Karpas-422 (cell line): ENCODE measurements around the gene SLC13A4. TPM values are rescaled to one million over a fixed set of nuclear protein-coding genes. Genes with fewer than 3 reads are reported as not detected.

Experiments
- DNase-seq: peaks from one replicate; pipeline ENCODE4 v3.0.0-alpha.2; 2015
- H2AFZ ChIP-seq: fragments of 200-600 bp; sonication (generic); 2 replicates; pipeline ENCODE4 v1.6.1; 2014; ENCODE audit warnings: antibody characterized with exemption, low read length, mixed read lengths
- H3K27ac ChIP-seq: fragments of 200-600 bp; sonication (generic); 2 replicates; pipeline ENCODE4 v1.5.1; 2014; ENCODE audit warnings: mild to moderate bottlenecking, low read length, moderate library complexity
- H3K27me3 ChIP-seq: fragments of 200-600 bp; sonication (generic); 2 replicates; pipeline ENCODE4 v1.6.1; 2014; ENCODE audit warnings: low read length, mixed read lengths
- H3K36me3 ChIP-seq: fragments of 200-600 bp; sonication (generic); 2 replicates; pipeline ENCODE4 v1.6.1; 2014; ENCODE audit warnings: low read length, mixed read lengths; ENCODE audit not compliant: insufficient read depth
- H3K4me1 ChIP-seq: fragments of 200-600 bp; sonication (generic); 2 replicates; pipeline ENCODE4 v1.6.1; 2014; ENCODE audit warnings: mild to moderate bottlenecking, low read length, mixed read lengths
- H3K4me2 ChIP-seq: fragments of 200-600 bp; sonication (generic); 2 replicates; pipeline ENCODE4 v1.6.1; 2014; ENCODE audit warnings: low read length, low read depth, mild to moderate bottlenecking; ENCODE audit not compliant: poor library complexity, severe bottlenecking
- H3K4me3 ChIP-seq: fragments of 200-600 bp; sonication (generic); 2 replicates; pipeline ENCODE4 v1.5.1; 2014; ENCODE audit warnings: mild to moderate bottlenecking, antibody characterized with exemption, low read length, mixed read lengths
- H3K79me2 ChIP-seq: fragments of 200-600 bp; sonication (generic); 2 replicates; pipeline ENCODE4 v1.6.1; 2014; ENCODE audit warnings: mild to moderate bottlenecking, low read length, mixed read lengths
- H3K9ac ChIP-seq: fragments of 200-600 bp; sonication (generic); 2 replicates; pipeline ENCODE4 v1.6.0; 2014; ENCODE audit warnings: low read length
- H3K9me2 ChIP-seq: fragments of 200-600 bp; sonication (generic), shearing (Covaris generic); replicated peaks from 2 replicates; pipeline ENCODE4 v1.6.0; 2014; ENCODE audit warnings: mild to moderate bottlenecking, low read length, moderate library complexity; ENCODE audit not compliant: insufficient read depth
- H3K9me3 ChIP-seq: fragments of 300-700, 200-600 bp; sonication (generic); 2 replicates; pipeline ENCODE4 v1.6.1; 2014; ENCODE audit warnings: low read length, mixed read lengths
- H4K20me1 ChIP-seq: fragments of 200-600 bp; sonication (generic); 2 replicates; pipeline ENCODE4 v1.6.1; 2014; ENCODE audit warnings: mild to moderate bottlenecking, antibody characterized with exemption, low read length, low read depth; ENCODE audit not compliant: insufficient read depth
- total RNA-seq: library from RNA; depleted of rRNA; stranded (reverse); fragments of >200 nt; shearing (Covaris generic); gene quantifications from 2 replicates; pipeline ENCODE4 v1.2.3, GENCODE V29; 2014; ENCODE audit warnings: low replicate concordance

The SLC13A4 gene
- total RNA-seq, 1 experiment from 2014 or later = not detected

DNA sequence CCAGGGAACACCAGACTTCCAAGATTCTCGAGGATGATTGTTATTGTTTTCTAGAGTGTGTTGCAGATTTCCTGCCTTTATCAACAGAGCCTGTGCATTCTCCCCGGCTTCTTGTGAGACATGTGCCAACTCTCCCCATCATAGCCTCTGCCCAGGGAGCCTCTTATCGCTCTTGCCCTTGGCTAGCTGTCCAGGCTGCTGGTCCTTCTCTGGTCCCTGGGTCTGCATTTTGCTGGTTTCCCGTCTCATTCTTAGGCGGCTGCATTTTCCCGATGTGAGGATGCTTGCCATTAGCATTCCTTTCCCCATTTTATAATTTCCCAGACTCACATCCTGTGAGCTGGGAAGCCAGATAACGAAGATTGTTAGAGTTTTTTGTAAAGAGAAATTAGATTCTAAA, 15.2 kb downstream of the SLC13A4 start:
- Histone ChIP-seq H3K4me3 (no peak overlapping the region), H2AFZ (no peak overlapping the region), H3K79me2 (no peaks in the 10 kb centered on the region), H3K27ac (no peak overlapping the region), H3K27me3 (no peaks in the 10 kb centered on the region), H3K4me1 (no peaks in the 10 kb centered on the region), H3K9ac (no peak overlapping the region), H3K4me2 (no peak overlapping the region), H3K9me2 (no peaks in the 10 kb centered on the region), H3K36me3 (no peaks in the 10 kb centered on the region), H3K9me3 (no peaks in the 10 kb centered on the region), H4K20me1 (no peaks in the 10 kb centered on the region)
- no peak for DNase-seq

DNA sequence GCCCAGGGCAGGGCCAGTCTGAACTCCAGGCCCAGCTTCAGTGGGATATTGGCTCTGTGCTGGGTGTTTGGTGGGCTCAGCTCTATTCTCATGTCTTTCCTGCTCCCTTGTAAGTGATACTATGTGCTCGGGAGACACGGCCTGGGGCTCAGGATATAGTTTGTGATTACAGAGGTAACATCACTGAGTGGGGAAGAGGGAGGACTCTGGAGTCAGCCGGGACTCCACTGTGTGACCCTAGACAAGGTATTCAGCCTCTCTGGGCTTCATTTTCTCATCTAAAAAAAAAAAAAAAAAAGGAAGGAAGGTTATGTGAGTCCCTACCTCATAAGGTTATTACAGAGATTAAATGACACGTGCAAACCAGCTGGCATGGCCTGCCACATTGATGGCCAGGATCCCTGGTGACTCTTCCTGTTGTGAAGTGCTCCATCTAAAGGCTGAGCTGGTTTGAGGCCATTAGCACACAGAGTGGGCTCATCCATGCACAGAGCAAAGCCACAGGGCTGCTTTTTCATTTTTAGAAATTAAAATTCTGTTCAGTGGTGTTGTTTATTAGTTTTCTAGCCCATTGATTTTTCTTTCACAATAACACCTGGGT, 15.7 kb downstream of the SLC13A4 start:
- H3K9me3 ChIP-seq = no peaks in the 10 kb centered on the region
- H2AFZ ChIP-seq = no peak overlapping the region
- H3K27ac ChIP-seq = no peak overlapping the region
- H3K4me2 ChIP-seq = no peak overlapping the region
- H3K4me1 ChIP-seq = no peaks in the 10 kb centered on the region
- H3K9me2 ChIP-seq = no peaks in the 10 kb centered on the region
- DNase-seq = peak; percentile 46
- H3K36me3 ChIP-seq = no peaks in the 10 kb centered on the region
- no peaks in the 10 kb centered on the region for H3K27me3 ChIP-seq
- no peaks in the 10 kb centered on the region for H3K79me2 ChIP-seq
- no peak overlapping the region for H3K4me3 ChIP-seq
- no peaks in the 10 kb centered on the region for H4K20me1 ChIP-seq
- no peak overlapping the region for H3K9ac ChIP-seq

DNA sequence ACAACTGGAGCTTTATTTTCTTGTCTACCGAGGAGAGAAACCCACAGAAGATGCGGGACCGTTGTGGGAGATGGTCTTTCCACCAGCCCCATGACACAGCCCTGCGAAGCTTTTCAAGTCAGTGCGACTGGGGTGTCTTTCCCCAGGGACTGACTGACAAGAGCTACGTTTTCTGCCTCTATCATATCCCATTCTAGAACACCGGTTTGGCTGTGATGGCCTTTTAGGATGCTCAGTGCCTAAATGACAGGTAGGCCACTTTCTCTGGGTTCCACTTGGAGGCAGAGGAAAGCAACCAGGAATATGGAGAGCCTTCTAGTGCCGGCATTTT, 16.9 kb downstream of the SLC13A4 start:
- H3K4me2 ChIP-seq = no peak overlapping the region
- no peaks in the 10 kb centered on the region for H3K4me1 ChIP-seq
- H4K20me1 ChIP-seq = no peaks in the 10 kb centered on the region
- no peaks in the 10 kb centered on the region for H3K27me3 ChIP-seq
- H3K9ac ChIP-seq = no peak overlapping the region
- no peaks in the 10 kb centered on the region for H3K9me2 ChIP-seq
- no peaks in the 10 kb centered on the region for H3K79me2 ChIP-seq
- no peak overlapping the region for H3K27ac ChIP-seq
- no peaks in the 10 kb centered on the region for H3K9me3 ChIP-seq
- H3K36me3 ChIP-seq = no peaks in the 10 kb centered on the region
- H2AFZ ChIP-seq = no peak overlapping the region
- no peak overlapping the region for H3K4me3 ChIP-seq
- DNase-seq = no peak

DNA sequence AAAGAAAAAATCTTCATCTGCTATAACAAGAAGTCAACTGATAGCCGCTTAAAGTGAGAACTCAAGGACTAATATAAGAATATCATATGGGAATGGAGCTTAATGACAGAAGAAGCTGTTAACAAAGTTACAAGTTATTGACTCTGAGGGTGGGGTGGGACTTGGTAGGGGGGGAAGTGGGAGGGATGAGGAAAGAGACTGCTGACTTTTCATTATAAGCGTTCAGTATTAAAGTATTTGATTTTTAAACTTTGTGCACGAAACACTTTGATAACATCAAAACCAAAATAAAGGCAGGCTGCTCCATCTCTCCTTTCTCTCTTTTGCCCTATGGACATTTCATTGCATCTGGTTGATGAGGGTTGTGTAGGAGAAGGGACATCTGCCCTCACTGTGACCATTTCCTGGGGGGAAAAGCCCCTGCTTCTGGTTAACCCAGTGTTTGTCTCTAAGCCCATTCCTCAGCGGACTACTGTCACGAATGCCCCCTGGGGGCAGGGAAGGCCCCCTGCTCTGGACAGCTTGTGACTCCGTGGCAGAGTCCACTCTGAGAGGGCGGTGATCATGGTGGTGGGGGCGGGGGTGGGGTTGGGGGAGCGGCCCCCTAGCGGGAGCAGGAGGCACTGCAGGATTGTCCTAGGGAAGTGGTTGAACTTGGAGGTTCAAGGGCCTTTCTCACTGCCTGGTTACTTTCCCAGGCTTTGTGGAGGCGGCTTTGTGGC, 17.4 kb downstream of the SLC13A4 start:
- Histone ChIP-seq H3K4me3 (no peak overlapping the region), H3K4me2 (no peak overlapping the region), H3K27me3 (no peaks in the 10 kb centered on the region), H3K4me1 (no peaks in the 10 kb centered on the region), H3K9ac (no peak overlapping the region), H3K79me2 (no peaks in the 10 kb centered on the region), H2AFZ (no peak overlapping the region), H4K20me1 (no peaks in the 10 kb centered on the region), H3K27ac (no peak overlapping the region), H3K9me3 (no peaks in the 10 kb centered on the region), H3K9me2 (no peaks in the 10 kb centered on the region), H3K36me3 (no peaks in the 10 kb centered on the region)
- peak; percentile 71 for DNase-seq

DNA sequence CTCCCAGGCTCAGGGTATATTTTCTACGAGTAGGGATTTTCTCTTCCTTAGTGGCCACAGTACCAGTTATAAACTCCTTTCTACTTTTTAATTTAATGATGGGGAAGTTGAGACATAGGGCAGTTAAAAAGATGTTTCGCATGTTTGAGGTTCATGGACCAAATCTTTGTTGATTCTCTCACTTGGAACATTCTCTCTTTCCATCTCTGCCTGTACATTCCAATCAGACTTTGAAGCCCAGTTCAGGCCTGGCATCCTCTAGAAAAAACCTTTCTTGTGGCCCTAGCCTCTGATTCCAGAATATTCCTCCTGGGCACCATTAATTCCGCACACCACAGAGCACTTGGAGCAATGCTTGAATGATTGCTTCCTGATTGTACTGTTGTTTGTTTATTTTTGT, 18.5 kb downstream of the SLC13A4 start:
- no peaks in the 10 kb centered on the region for H3K9me2 ChIP-seq
- no peak overlapping the region for H3K27ac ChIP-seq
- H3K36me3 ChIP-seq = no peaks in the 10 kb centered on the region
- H3K27me3 ChIP-seq = no peaks in the 10 kb centered on the region
- H3K4me2 ChIP-seq = no peak overlapping the region
- H3K4me3 ChIP-seq = no peak overlapping the region
- H3K9ac ChIP-seq = no peak overlapping the region
- no peak overlapping the region for H2AFZ ChIP-seq
- no peaks in the 10 kb centered on the region for H4K20me1 ChIP-seq
- no peaks in the 10 kb centered on the region for H3K4me1 ChIP-seq
- DNase-seq = no peak
- no peaks in the 10 kb centered on the region for H3K79me2 ChIP-seq
- H3K9me3 ChIP-seq = no peaks in the 10 kb centered on the region

DNA sequence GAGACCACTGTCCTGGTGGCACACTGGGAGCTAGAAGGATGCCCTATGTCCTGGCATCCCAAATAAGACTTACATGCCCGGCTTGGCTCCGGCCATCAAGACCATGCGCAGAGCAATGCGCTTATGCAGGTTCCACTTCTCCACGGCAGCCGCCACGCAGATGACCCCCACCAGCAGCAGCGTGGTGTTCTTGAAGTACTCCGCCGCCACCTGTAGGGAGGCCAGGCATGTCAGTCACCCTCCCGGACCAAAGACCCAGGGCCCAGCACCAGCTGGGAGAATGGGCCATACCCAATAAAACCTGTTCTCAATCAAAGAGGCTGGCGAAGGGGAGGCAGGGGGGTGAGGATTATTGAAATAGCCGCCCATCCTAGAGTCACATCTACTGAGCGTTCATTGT, 19.9 kb downstream of the SLC13A4 start:
- H3K4me3 ChIP-seq = no peak overlapping the region
- no peaks in the 10 kb centered on the region for H3K27me3 ChIP-seq
- no peak overlapping the region for H2AFZ ChIP-seq
- H3K79me2 ChIP-seq = no peaks in the 10 kb centered on the region
- H3K4me1 ChIP-seq = no peaks in the 10 kb centered on the region
- H3K27ac ChIP-seq = no peak overlapping the region
- no peaks in the 10 kb centered on the region for H3K9me2 ChIP-seq
- no peak overlapping the region for H3K4me2 ChIP-seq
- no peaks in the 10 kb centered on the region for H3K9me3 ChIP-seq
- H3K9ac ChIP-seq = no peak overlapping the region
- no peaks in the 10 kb centered on the region for H4K20me1 ChIP-seq
- no peak for DNase-seq
- no peaks in the 10 kb centered on the region for H3K36me3 ChIP-seq

DNA sequence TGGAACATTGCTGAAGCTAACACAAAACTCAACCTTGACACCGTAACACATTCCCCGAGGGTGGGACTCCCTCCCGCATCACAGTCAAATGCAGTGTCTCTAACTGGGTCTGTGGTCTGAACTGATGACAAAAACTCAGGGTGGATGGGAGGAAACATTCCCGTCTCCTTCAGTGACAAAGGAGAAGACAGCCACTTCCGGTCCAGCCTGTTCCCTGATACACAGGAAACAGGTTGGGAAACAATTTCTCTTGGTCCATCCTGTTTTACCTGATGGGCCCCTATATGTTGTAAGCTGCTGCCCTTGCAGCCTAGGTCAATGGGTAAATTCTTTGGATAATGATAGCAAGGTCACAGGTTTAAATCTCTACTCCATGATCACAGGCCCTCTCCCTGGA, 20.4 kb downstream of the SLC13A4 start:
- no peaks in the 10 kb centered on the region for H3K36me3 ChIP-seq
- no peaks in the 10 kb centered on the region for H3K9me3 ChIP-seq
- H3K4me2 ChIP-seq = no peak overlapping the region
- H3K79me2 ChIP-seq = no peaks in the 10 kb centered on the region
- no peak for DNase-seq
- no peaks in the 10 kb centered on the region for H3K27me3 ChIP-seq
- H3K27ac ChIP-seq = no peak overlapping the region
- no peaks in the 10 kb centered on the region for H4K20me1 ChIP-seq
- no peak overlapping the region for H3K4me3 ChIP-seq
- no peaks in the 10 kb centered on the region for H3K4me1 ChIP-seq
- no peak overlapping the region for H2AFZ ChIP-seq
- H3K9me2 ChIP-seq = no peaks in the 10 kb centered on the region
- H3K9ac ChIP-seq = no peak overlapping the region

DNA sequence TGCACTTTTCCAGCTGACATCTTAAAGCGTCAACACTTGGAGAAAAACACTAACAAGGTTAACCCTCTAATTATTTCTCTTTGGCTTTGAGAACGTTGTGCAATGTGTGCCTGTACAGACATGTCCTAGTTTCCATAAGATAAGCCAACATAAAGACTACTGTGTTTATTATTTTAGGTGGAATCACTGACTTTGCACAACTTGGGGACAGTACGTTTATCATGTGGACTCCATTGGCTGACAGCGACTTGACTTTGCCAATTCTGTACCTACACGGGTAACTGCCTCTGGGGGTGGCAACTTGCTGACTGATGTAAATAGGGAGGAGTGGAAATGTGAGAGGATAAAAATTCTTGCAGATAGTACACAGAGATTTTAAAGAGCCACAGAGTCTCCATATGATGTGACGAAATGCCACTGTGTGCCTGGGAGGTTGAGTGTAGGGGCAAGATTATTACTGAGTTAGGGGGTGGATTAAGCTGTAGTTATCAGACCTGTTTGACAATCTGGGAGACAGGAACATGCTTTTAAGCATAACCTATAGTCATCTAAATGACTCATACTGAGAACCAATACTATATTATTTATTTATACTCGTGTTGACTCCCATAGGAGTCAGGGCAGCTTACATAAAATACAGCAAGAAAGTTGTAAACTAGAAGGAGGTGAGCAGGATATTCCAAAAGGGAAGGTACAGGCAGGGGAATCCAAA, 21.0 kb downstream of the SLC13A4 start:
- Histone ChIP-seq H3K27ac (no peak overlapping the region), H3K36me3 (no peaks in the 10 kb centered on the region), H3K4me1 (no peaks in the 10 kb centered on the region), H3K9me3 (no peaks in the 10 kb centered on the region), H3K79me2 (no peaks in the 10 kb centered on the region), H3K9me2 (no peaks in the 10 kb centered on the region), H3K4me2 (no peak overlapping the region), H3K27me3 (no peaks in the 10 kb centered on the region), H4K20me1 (no peaks in the 10 kb centered on the region), H2AFZ (no peak overlapping the region), H3K9ac (no peak overlapping the region), H3K4me3 (no peak overlapping the region)
- no peak for DNase-seq
